Panc1 (cell line): ENCODE measurements around the gene PTPN22.

Experiments used
- SIN3A ChIP-seq: IDR thresholded peaks from 2 replicates; pipeline ENCODE4 v1.6.1; 2012; ENCODE audit warnings: low read depth, mild to moderate bottlenecking, low read length, moderate library complexity, borderline replicate concordance; ENCODE audit not compliant: insufficient read depth
- TCF7L2 ChIP-seq: IDR thresholded peaks from 2 replicates; pipeline ENCODE4 v1.6.1; 2011; ENCODE audit warnings: mild to moderate bottlenecking, low read depth, low read length, inconsistent platforms
- TF ChIP-seq, protein P1 (sequence below): fragments of 450-650 bp; IDR thresholded peaks from 2 replicates; pipeline ENCODE4 v1.5.1; 2017; ENCODE audit warnings: mild to moderate bottlenecking

DNA sequence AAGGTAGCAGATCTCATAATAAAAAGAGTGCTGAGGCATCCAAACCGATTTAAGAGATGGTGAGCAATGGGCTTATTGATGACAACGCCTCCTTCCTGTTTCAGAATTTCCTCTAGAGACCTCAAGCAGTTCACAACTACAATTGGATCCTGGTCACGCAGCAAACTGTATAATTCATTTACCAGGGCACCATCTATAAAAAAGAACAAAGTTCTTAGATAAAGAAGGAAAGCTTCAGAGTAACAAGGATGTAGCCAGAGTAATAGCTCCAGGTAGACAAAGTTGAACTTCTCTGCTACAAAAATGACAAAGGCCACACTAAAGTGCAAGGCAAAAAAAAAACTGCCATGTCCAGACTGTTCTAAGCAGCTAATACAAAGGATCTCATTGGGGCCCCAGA lies 29.7 kb upstream of the PTPN22 start:
- TF ChIP-seq, protein P1, sequence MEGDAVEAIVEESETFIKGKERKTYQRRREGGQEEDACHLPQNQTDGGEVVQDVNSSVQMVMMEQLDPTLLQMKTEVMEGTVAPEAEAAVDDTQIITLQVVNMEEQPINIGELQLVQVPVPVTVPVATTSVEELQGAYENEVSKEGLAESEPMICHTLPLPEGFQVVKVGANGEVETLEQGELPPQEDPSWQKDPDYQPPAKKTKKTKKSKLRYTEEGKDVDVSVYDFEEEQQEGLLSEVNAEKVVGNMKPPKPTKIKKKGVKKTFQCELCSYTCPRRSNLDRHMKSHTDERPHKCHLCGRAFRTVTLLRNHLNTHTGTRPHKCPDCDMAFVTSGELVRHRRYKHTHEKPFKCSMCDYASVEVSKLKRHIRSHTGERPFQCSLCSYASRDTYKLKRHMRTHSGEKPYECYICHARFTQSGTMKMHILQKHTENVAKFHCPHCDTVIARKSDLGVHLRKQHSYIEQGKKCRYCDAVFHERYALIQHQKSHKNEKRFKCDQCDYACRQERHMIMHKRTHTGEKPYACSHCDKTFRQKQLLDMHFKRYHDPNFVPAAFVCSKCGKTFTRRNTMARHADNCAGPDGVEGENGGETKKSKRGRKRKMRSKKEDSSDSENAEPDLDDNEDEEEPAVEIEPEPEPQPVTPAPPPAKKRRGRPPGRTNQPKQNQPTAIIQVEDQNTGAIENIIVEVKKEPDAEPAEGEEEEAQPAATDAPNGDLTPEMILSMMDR: no peak
- TF ChIP-seq SIN3A (no peak), TCF7L2 (no peak)
